Left colon (tissue), 2 donors: ENCODE data around the gene FAM163A. TPM values are rescaled to one million over a fixed set of nuclear protein-coding genes. Genes with fewer than 3 reads are reported as not detected.

Source experiments
- ATAC-seq: fragments of 200-7000 bp; cut with Tn5 transposase; one replicate; pipeline ENCODE4 v1.9.1; 2020; ENCODE audit warnings: mild to moderate bottlenecking, moderate library complexity
- DNase-seq, 2 donors: peaks; one replicate each; pipeline ENCODE4 v3.0.0-alpha.2; 2020
- intact Hi-C, 2 donors: fragments of 100-400 bp; cut with DNase I in 1 of 2; cut with micrococcal nuclease in 1 of 2; formaldehyde crosslinking; loops; one replicate each; pipeline versions ENCODE4 v1.11.2 to v1.14.0; 2022; cut with DNase I, micrococcal nuclease
- total RNA-seq, 2 donors: library from RNA; stranded (reverse); fragmentation: NEBNext Ultra II Directional; extraction: Animal tissue kit (Norgen Biotek cat#: 25700); gene quantifications; one replicate each; pipeline ENCODE4 v1.2.1, GENCODE V29; 2021
- donor health status: DM: no; HTN: no; CAD: no.
- donor health status: DM: yes; HTN: yes; CAD: no.

FAM163A gene
- total RNA-seq, 2 donors from 2014 or later = 0.15 to 0.61 TPM

- intact Hi-C loops = no loop called here
- ATAC-seq = no peak
- no peak for DNase-seq
These were observed 65.4 kb downstream of the FAM163A start for GRCh38 chr1:179808503-179808902.

- peak; percentile 59 for ATAC-seq
These were observed 66.6 kb downstream of the FAM163A start for GRCh38 chr1:179809506-179810366.

GRCh38 chr1:179810367-179810715 is 67.2 kb downstream of the FAM163A start:
- no peak for ATAC-seq
- no peak for DNase-seq
- intact Hi-C loops = loop anchor here in 1 of 2 donors (10.0 kb wide), 1 partner anchor 106 kb away; no protein-coding TSS in a partner anchor

More at GRCh38 chr1:179809506-179810366, 66.6 kb downstream of the FAM163A start:
- intact Hi-C loops = loop anchor here in 1 of 2 donors (10.0 kb wide), 1 partner anchor 105 kb away; no protein-coding TSS in a partner anchor
- DNase-seq = peak in 1 of 2 donors; percentile 46

- no peak for DNase-seq
- no peak for ATAC-seq
- intact Hi-C loops = loop anchor here in 1 of 2 donors (10.0 kb wide), 1 partner anchor 108 kb away; no protein-coding TSS in a partner anchor
These were observed 69.6 kb downstream of the FAM163A start for GRCh38 chr1:179812501-179813292.

- intact Hi-C loops = loop anchor here (2.0 to 10.0 kb wide), 2 partner anchors 107 to 109 kb away; no protein-coding TSS in a partner anchor
- DNase-seq = no peak
These were observed 70.8 kb downstream of the FAM163A start for GRCh38 chr1:179813626-179814545.

GRCh38 chr1:179814546-179814838 is 71.4 kb downstream of the FAM163A start:
- intact Hi-C loops = loop anchor here (2.0 to 10.0 kb wide), 2 partner anchors 108 to 110 kb away; no protein-coding TSS in a partner anchor
- ATAC-seq (peak; percentile 64), DNase-seq (peak in 1 of 2 donors; percentile 46)

More at GRCh38 chr1:179813626-179814545, 70.8 kb downstream of the FAM163A start:
- no peak for ATAC-seq

- ATAC-seq = no peak
- intact Hi-C loops = loop anchor here (2.0 to 10.0 kb wide), 2 partner anchors 109 to 111 kb away; no protein-coding TSS in a partner anchor
- DNase-seq = no peak
These were observed 72.5 kb downstream of the FAM163A start for GRCh38 chr1:179815641-179816040.

GRCh38 chr1:179816196-179816960 is 73.3 kb downstream of the FAM163A start:
- ATAC-seq (no peak), DNase-seq (peak in 1 of 2 donors; percentile 16)

GRCh38 chr1:179817056-179817455 is 74.0 kb downstream of the FAM163A start:
- intact Hi-C loops = loop anchor here in 1 of 2 donors (10.0 kb wide), 1 partner anchor 112 kb away; no protein-coding TSS in a partner anchor
- no peak for DNase-seq
- no peak for ATAC-seq

More at GRCh38 chr1:179816196-179816960, 73.3 kb downstream of the FAM163A start:
- intact Hi-C loops = loop anchor here in 1 of 2 donors (10.0 kb wide), 1 partner anchor 112 kb away; no protein-coding TSS in a partner anchor

GRCh38 chr1:179817789-179818188 is 74.7 kb downstream of the FAM163A start:
- intact Hi-C loops = loop anchor here in 1 of 2 donors (10.0 kb wide), 1 partner anchor 113 kb away; no protein-coding TSS in a partner anchor
- ATAC-seq (no peak), DNase-seq (peak in 1 of 2 donors; percentile 15)

GRCh38 chr1:179818260-179818659 is 75.2 kb downstream of the FAM163A start:
- no peak for ATAC-seq
- intact Hi-C loops = loop anchor here in 1 of 2 donors (10.0 kb wide), 1 partner anchor 113 kb away; no protein-coding TSS in a partner anchor
- no peak for DNase-seq

GRCh38 chr1:179818743-179819173 is 75.7 kb downstream of the FAM163A start:
- ATAC-seq = no peak
- DNase-seq = no peak
- intact Hi-C loops = loop anchor here in 1 of 2 donors (10.0 kb wide), 1 partner anchor 114 kb away; no protein-coding TSS in a partner anchor

- intact Hi-C loops = no loop called here
- DNase-seq = no peak
- ATAC-seq = no peak
These were observed 77.3 kb downstream of the FAM163A start for GRCh38 chr1:179820226-179820970.

- ATAC-seq (no peak), DNase-seq (no peak)
- intact Hi-C loops = no loop called here
These were observed 78.4 kb downstream of the FAM163A start for GRCh38 chr1:179821524-179821923.

- ATAC-seq (no peak), DNase-seq (no peak)
- intact Hi-C loops = no loop called here
These were observed 79.0 kb downstream of the FAM163A start for GRCh38 chr1:179822065-179822464.

GRCh38 chr1:179823693-179824092 is 80.6 kb downstream of the FAM163A start:
- intact Hi-C loops = no loop called here
- DNase-seq = no peak
- ATAC-seq = no peak
